Uterus (tissue), 4 donors: ENCODE measurements around the gene NHLRC2. TPM values are rescaled to one million over a fixed set of nuclear protein-coding genes. Genes with fewer than 3 reads are reported as not detected.

Source experiments
- DNase-seq, 2 donors: peaks; one replicate each; pipeline ENCODE4 v3.0.0-alpha.2; 2019 to 2020
- H3K27ac ChIP-seq, 2 donors: fragments of 200-600 bp; sonication (generic); 1 replicate in 1 of 2; 2 replicates in 1 of 2; pipeline ENCODE4 v1.5.1; 2016 to 2018
- H3K27me3 ChIP-seq, 2 donors: fragments of 200-600 bp; sonication (generic); one replicate each; pipeline ENCODE4 v1.5.1; 2018 to 2019; ENCODE audit warnings: control low read depth in 1 of 2
- H3K36me3 ChIP-seq, 2 donors: fragments of 200-600 bp; sonication (generic); one replicate each; pipeline ENCODE4 v1.5.1; 2019; ENCODE audit warnings: control low read depth in 1 of 2
- H3K4me1 ChIP-seq, 2 donors: fragments of 200-600 bp; sonication (generic); one replicate each; pipeline ENCODE4 v1.5.1; 2018 to 2019; ENCODE audit warnings: control low read depth in 1 of 2
- H3K4me3 ChIP-seq, 2 donors: fragments of 200-600 bp; sonication (generic); 1 replicate in 1 of 2; 2 replicates in 1 of 2; pipeline ENCODE4 v1.5.1; 2018 to 2019; ENCODE audit warnings: mild to moderate bottlenecking in 1 of 2
- H3K9me3 ChIP-seq, 2 donors: fragments of 200-600 bp; sonication (generic); one replicate each; pipeline ENCODE4 v1.5.1; 2019; ENCODE audit warnings: control low read depth in 1 of 2
- POLR2A ChIP-seq, 2 donors: fragments of 450-650 bp; IDR thresholded peaks; one replicate each; pipeline ENCODE4 v1.6.1; 2016; ENCODE audit warnings: antibody characterized with exemption in 2 of 2, mild to moderate bottlenecking in 1 of 2, moderate library complexity in 1 of 2
- intact Hi-C: fragments of 100-400 bp; cut with DNase I; formaldehyde crosslinking; loops from one replicate; pipeline ENCODE4 v1.15.1; 2023; ENCODE audit warnings: low total_unique reads
- total RNA-seq, 4 donors: library from RNA; depleted of rRNA in 3 of 4; stranded (reverse); fragments of >200 nt in 3 of 4; gene quantifications; one replicate each; pipeline versions ENCODE4 v1.1.0 to v1.2.4, GENCODE V29; 2014 to 2023
- TF ChIP-seq, protein P1 (sequence below), 4 experiments: fragments of 200-600 bp in 2 of 4; fragments of 450-650 bp in 2 of 4; sonication (generic) in 2 of 4; IDR thresholded peaks; one replicate each; pipeline ENCODE4 v1.5.1; 2016 to 2019; ENCODE audit warnings: antibody characterized with exemption in 4 of 4, mild to moderate bottlenecking in 2 of 4, moderate library complexity in 1 of 4
- donor health status: DM: yes; HTN: yes; CAD: no.

The NHLRC2 gene
- total RNA-seq, 4 donors from 2014 or later = 9.0 to 70.3 (median 37.1) TPM

DNA sequence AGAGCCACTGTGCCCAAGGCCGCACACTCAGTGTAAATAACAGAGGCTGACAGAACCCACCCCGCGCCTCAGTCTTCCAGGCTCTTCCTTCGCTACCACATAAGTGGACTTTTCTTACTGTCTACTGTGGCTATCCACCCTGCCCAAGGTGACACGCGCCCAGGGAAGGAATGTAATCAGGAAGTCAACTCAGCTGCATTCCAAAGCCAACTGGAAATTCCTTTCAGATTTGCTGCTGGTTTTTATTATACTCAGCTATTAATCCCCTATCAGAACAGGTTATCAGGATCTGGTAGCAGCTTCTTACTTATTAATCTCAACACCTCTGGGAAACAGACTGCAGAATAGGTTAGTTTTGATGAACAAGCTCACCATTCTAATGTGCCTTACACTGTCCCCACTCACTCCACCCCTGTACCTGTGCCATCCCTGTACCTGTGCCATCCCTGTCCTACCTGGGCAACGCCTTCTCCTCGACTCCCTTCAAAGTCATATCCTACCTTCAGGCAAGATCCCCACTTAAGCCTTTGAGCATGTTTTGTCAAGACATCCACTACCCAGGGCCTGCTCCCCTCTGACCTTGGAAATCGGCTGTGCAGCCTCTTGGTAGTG, 90.7 kb downstream of the NHLRC2 start:
- Histone ChIP-seq H3K36me3 (no peaks in the 10 kb centered on the region), H3K4me3 (no peak overlapping the region), H3K4me1 (no peaks in the 10 kb centered on the region), H3K27me3 (no peaks in the 10 kb centered on the region), H3K9me3 (no peaks in the 10 kb centered on the region), H3K27ac (no peak overlapping the region)
- no peak for TF ChIP-seq POLR2A (IDR thresholded peaks at IDR 0.05)
- TF ChIP-seq, protein P1, sequence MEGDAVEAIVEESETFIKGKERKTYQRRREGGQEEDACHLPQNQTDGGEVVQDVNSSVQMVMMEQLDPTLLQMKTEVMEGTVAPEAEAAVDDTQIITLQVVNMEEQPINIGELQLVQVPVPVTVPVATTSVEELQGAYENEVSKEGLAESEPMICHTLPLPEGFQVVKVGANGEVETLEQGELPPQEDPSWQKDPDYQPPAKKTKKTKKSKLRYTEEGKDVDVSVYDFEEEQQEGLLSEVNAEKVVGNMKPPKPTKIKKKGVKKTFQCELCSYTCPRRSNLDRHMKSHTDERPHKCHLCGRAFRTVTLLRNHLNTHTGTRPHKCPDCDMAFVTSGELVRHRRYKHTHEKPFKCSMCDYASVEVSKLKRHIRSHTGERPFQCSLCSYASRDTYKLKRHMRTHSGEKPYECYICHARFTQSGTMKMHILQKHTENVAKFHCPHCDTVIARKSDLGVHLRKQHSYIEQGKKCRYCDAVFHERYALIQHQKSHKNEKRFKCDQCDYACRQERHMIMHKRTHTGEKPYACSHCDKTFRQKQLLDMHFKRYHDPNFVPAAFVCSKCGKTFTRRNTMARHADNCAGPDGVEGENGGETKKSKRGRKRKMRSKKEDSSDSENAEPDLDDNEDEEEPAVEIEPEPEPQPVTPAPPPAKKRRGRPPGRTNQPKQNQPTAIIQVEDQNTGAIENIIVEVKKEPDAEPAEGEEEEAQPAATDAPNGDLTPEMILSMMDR (IDR thresholded peaks at IDR 0.05) = no peak
- intact Hi-C loops = no loop called here
- no peak for DNase-seq

DNA sequence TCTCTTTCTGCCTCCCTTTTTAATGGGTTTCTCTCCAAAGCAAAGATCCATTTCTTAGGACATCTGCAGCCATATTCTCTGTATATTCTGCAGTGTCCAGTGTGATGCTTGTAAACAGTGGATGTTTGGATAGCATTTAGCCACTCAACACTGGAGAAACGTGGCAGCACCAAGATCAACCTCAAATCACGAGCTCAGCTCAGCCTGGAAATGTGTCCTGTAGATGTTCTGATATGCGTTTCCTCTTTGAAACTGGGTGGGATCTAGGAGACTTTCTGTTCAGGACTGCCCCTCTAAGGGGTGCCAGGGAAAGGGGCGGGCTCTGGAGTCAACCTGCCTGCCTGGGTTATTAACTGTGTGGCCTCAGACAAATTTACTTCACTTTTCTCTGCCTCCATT, 91.2 kb downstream of the NHLRC2 start:
- Histone ChIP-seq H3K27me3 (no peaks in the 10 kb centered on the region), H3K4me3 (no peak overlapping the region), H3K27ac (no peak overlapping the region), H3K36me3 (no peaks in the 10 kb centered on the region), H3K9me3 (no peaks in the 10 kb centered on the region), H3K4me1 (no peaks in the 10 kb centered on the region)
- no peak for DNase-seq
- intact Hi-C loops = no loop called here
- TF ChIP-seq, protein P1 (IDR thresholded peaks at IDR 0.05) = no peak

DNA sequence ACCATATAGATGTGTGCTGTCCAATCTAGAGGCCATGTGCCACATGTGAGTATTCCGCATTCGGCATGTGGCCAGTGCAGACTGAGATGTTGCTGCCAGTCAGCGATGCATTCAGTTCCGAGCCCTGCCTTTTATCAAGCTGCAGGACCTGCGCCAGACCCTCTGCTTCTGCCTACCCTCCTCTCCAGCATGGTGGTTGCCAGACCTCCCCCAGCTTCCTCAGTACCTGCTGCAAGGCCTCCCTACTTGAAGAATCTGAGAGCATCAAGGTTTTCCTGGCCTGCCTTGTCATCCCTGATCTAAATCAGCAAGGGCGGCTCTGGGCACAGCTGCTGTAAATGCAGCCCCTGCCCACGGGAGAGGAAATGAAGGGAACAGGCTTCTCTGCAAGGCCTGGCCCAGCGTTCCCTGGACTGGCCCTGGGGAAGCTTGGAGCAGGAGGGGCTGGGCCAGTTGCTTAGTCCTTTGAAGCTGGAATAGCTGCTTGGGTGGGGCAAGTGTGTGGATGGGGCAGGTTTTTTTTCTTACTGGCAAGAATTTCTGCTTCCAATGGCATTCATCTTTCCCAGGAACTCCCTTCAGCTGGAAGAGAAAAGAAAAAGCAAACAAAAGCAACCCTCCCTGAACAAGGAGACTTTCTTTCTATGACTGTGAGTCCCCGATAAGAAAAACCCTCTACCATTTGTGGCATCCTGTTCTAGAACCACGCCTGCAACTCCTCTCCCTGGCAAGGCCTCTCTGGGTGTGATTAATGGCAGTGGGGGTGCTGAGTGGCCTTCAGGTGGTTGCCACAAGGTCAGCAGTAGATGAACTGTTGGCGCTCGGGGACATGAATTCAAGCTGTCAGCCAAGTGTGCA, 93.0 kb downstream of the NHLRC2 start:
- no peaks in the 10 kb centered on the region for H3K4me1 ChIP-seq
- H3K27me3 ChIP-seq = no peaks in the 10 kb centered on the region
- no peaks in the 10 kb centered on the region for H3K9me3 ChIP-seq
- no peak overlapping the region for H3K27ac ChIP-seq
- intact Hi-C loops = no loop called here
- DNase-seq = no peak
- no peaks in the 10 kb centered on the region for H3K36me3 ChIP-seq
- TF ChIP-seq POLR2A (IDR thresholded peaks at IDR 0.05) = no peak
- TF ChIP-seq, protein P1 (IDR thresholded peaks at IDR 0.05) = no peak
- no peak overlapping the region for H3K4me3 ChIP-seq

DNA sequence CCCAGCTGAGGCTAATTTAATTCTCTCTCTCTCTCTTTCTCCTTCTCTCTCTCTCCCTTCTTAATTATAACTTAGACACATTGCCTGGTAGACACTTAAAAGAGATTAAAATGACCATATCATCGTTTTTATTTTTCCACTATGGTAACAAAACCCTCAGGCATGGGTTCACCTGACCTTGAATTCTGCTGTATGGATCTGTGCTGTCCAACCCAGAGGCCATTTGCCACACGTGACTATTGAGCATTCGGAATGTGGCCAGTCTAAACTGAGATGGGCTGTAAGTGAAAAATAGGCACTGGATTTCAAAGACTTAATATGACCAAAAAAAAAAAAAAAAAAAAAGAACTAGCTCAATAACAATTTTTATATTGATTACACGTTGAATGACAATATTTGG, 93.6 kb downstream of the NHLRC2 start:
- Histone ChIP-seq H3K4me1 (no peaks in the 10 kb centered on the region), H3K27me3 (no peaks in the 10 kb centered on the region), H3K36me3 (no peaks in the 10 kb centered on the region), H3K4me3 (no peak overlapping the region), H3K27ac (no peak overlapping the region), H3K9me3 (no peaks in the 10 kb centered on the region)
- no peak for DNase-seq
- intact Hi-C loops = no loop called here
- TF ChIP-seq, protein P1 (IDR thresholded peaks at IDR 0.05) = no peak
- no peak for TF ChIP-seq POLR2A (IDR thresholded peaks at IDR 0.05)

DNA sequence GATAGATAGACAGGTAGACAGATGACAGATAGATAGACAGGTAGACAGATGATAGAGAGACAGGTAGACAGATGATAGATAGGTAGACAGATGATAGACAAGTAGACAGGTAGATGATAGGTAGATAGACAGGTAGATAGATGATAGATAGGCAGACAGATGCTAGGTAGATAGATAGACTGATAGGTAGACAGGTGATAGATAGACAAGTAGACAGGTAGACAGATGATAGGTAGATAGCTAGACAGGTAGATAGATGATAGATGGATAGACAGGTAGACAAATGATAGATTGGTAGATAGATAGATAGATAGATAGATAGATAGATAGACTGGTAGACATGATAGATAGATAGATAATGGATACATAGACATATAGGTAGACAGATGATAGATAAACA, 95.8 kb downstream of the NHLRC2 start:
- TF ChIP-seq, protein P1 (IDR thresholded peaks at IDR 0.05) = no peak
- TF ChIP-seq POLR2A (IDR thresholded peaks at IDR 0.05) = no peak
- Histone ChIP-seq H3K4me1 (no peaks in the 10 kb centered on the region), H3K36me3 (no peaks in the 10 kb centered on the region), H3K27ac (no peak overlapping the region), H3K4me3 (no peak overlapping the region), H3K27me3 (no peaks in the 10 kb centered on the region), H3K9me3 (no peaks in the 10 kb centered on the region)
- intact Hi-C loops = no loop called here
- DNase-seq = no peak
